VCaP (cell line): Measurements from ENCODE around the gene PAK6.

Experiments used
- H3K27ac ChIP-seq: fragments of 450-650 bp; 2 replicates; pipeline ENCODE4 v1.5.1; 2017
- CTCF ChIP-seq: fragments of 450-650 bp; conservative IDR thresholded peaks from 2 replicates; pipeline ENCODE4 v1.5.1; 2017; ENCODE audit warnings: mild to moderate bottlenecking, moderate library complexity

Gene PAK6

GRCh38 chr15:40310993-40311392 lies 72.1 kb downstream of the PAK6 start:
- H3K27ac ChIP-seq: no peak overlapping the region
- TF ChIP-seq CTCF: no peak

DNA sequence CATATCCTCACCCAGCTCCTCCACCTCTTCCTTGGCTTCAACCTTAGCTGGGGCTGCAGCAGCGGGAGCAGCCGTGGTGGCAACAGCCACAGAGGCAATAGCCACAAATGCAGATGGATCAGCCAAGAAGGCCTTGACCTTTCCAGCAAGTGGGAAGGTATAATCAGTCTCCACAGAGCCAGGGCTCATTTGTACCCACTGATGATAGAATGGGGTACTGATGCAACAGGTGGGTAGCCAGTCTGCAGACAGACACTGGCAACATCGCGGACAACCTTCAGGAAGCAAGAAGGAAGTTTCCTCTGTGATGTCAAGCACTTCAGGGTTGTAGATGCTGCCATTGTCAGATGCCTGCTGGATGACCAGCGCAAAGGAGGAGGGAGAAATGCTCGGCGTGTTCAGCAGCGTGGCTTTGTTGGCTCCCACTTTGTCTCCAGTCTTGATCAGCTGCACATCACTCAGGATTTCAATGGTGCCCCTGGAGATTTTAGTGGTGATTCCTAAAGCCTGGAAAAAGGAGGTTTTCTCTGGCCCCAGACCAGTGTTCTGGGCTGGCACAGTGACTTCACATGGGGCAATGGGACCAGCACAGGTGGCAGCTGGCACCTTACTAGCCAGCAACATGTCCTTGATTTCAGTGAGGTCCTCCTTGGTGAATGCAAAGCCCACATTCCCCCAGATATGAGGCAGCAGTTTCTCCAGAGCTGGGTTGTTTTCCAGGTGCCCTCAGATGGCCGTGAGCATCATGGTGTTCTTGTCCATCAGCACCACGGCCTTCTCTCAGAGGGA lies 73.7 kb downstream of the PAK6 start:
- no peak for TF ChIP-seq CTCF
- H3K27ac ChIP-seq: no peak overlapping the region

DNA sequence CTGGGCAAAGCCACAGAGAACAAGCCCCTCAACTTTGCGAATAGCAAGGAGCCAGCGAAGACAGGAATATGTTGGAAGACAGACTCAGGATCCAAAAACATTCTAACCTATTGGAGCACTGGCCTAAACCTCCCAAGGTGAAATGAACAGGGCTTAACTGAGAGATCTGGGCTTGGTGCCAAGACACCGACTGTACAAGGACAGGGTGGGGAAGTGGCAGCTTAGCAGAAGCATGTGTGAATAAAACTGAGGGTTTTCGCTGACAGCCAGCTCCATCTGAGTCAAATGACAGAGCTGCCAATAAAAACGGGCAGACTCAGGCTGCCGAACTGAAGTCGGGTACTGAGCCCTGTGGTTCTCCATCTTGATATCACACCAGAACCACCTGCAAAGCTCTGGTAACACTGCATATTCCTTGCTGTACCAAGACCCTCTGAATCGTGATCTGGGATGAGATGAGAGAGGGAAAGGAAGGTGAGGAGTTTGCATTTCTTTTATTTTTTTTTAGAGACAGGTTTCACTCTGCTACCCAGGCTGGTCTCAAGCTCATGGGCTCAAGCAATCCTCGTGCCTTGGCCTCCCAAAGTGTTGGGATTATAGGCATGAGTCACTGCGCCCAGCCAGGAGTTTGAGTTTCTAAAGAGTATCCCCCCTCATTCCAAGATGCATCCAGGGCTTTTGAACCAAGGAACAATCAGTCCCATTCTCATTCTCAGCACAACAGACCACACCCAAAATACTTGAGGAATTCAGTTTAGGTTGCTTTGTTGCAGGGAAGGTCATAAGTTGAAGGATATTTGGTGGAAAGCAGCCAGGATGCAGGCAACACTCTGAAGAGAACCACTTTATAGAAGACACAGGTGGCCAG lies 74.9 kb downstream of the PAK6 start:
- no peak for TF ChIP-seq CTCF
- H3K27ac ChIP-seq: peak overlapping the region; percentile 38

DNA sequence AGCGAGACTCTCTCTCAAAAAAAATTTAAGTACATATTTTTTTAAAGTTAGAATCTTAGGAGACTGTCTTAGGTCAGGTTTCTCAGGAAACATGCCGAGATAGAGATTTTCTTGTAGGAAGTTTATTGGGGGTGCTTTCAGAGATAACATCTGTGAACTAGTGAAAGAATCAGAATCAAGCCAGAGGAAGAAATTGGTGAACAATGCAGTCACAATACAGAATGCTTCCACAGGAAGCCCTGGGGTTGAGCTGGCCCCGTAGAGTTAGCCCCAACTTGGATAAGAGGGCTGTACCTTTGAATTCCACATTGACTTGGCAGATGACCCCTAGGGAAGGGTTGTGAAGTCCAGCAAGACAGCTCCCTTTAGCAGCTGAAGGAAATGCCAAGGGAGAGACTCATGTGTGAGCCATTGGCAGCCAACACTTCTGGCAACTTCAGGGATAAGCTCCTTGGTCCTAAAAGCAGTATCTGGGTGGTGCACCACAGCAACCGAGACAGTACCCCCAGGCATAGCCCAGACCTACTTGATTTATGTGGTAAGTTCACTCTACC lies 75.9 kb downstream of the PAK6 start:
- H3K27ac ChIP-seq: no peak overlapping the region

DNA sequence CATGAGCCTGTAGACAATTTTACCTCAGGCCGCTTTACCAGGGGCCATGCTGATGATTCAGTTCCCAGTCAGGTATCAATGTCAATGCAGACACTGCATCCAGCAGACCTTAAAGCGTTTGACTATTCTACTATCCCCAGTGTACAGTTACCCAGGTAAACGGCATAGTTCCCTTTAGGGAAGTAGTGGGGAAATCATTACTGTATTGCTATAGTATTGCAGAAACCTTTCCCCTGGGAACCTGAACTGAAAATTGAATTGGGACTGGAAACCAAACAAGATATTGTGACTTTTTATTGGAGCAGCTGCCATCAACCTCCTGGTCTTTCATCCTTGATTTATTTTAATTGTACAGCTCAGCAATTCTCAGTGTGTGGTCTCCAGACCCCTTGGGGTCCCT lies 78.1 kb downstream of the PAK6 start:
- H3K27ac ChIP-seq: no peak overlapping the region
- TF ChIP-seq CTCF: no peak

More for the DNA sequence above, 75.9 kb downstream of the PAK6 start:
- TF ChIP-seq CTCF: no peak

DNA sequence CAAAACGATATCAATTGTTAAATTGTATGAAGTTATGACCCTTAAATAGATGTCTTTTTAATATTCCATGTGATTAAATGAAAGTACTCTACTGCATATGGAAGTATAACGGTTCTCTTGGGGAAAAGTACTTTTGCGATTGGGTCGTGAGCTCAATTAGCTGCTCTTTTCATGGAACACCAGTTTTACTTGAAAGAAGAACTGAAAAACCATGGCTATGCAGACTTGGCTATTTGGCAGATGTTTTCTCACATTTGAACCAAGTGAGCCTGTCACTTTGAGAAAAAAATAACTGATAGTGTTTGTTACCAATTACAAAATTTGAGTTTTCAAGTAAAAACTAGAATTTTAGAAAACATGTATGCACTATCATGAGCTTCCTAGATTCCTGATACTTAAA lies 78.7 kb downstream of the PAK6 start:
- no peak overlapping the region for H3K27ac ChIP-seq
- no peak for TF ChIP-seq CTCF

DNA sequence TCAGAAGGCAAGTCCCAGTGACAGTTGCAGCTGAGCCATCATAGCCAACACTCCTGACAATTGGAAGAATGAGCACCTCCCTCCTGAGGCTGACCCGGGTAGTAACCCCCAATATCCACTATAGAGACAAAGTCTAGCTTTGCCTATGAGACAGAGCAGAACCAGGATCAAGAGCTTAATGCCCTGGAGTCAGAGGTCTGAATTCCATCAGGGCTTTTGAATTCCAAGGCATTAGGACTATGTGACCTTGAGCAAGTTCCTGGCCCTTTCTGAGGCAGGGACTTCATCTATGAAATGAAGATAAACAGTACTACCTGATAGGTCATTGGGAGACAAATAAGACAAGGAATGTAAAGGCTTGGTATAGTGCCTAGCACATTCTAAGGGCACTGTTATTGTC lies 81.5 kb downstream of the PAK6 start:
- no peak overlapping the region for H3K27ac ChIP-seq
- no peak for TF ChIP-seq CTCF
